Stimulated activated naive CD8-positive, alpha-beta T cell treated with anti-CD3 and anti-CD28 coated beads, Interleukin-15, Interleukin-2, amounts not matched to agents 100 ng/mL and 50 ng/mL, for 24 hours (primary cell): Measurements from ENCODE around the gene SMIM11.

Experiments
- H3K27ac Mint-ChIP-seq: one replicate; pipeline ENCODE4 v1.8.0; 2021; ENCODE audit warnings: mild to moderate bottlenecking, mixed read lengths
- H3K27me3 Mint-ChIP-seq: one replicate; pipeline ENCODE4 v1.8.0; 2021; ENCODE audit warnings: mixed read lengths
- H3K36me3 Mint-ChIP-seq: one replicate; pipeline ENCODE4 v1.8.0; 2021; ENCODE audit warnings: low read depth, mixed read lengths
- H3K4me1 Mint-ChIP-seq: one replicate; pipeline ENCODE4 v1.8.0; 2021; ENCODE audit warnings: low read depth, mixed read lengths
- H3K4me3 Mint-ChIP-seq: one replicate; pipeline ENCODE4 v1.8.0; 2021; ENCODE audit warnings: mild to moderate bottlenecking, mixed read lengths
- H3K9me3 Mint-ChIP-seq: one replicate; pipeline ENCODE4 v1.8.0; 2021; ENCODE audit warnings: mixed read lengths

The SMIM11 gene

GRCh38 chr21:34345091-34345871, 30.0 kb upstream of the SMIM11 start:
- H3K9me3 Mint-ChIP-seq = no peaks in the 10 kb centered on the region
- H3K27ac Mint-ChIP-seq = no peak overlapping the region
- no peaks in the 10 kb centered on the region for H3K36me3 Mint-ChIP-seq
- H3K27me3 Mint-ChIP-seq = no peaks in the 10 kb centered on the region
- H3K4me1 Mint-ChIP-seq = peaks cover 8% of the 10 kb centered on the region
- no peak overlapping the region for H3K4me3 Mint-ChIP-seq

GRCh38 chr21:34345892-34346291, 29.4 kb upstream of the SMIM11 start:
- Mint-ChIP-seq H3K27me3 (no peaks in the 10 kb centered on the region), H3K36me3 (no peaks in the 10 kb centered on the region), H3K9me3 (no peaks in the 10 kb centered on the region), H3K4me3 (no peak overlapping the region), H3K4me1 (peaks cover 3% of the 10 kb centered on the region), H3K27ac (no peak overlapping the region)

GRCh38 chr21:34348890-34349519, 26.3 kb upstream of the SMIM11 start:
- Mint-ChIP-seq H3K9me3 (no peaks in the 10 kb centered on the region), H3K4me1 (peaks cover 3% of the 10 kb centered on the region), H3K36me3 (no peaks in the 10 kb centered on the region), H3K27me3 (no peaks in the 10 kb centered on the region), H3K4me3 (no peak overlapping the region), H3K27ac (no peak overlapping the region)

GRCh38 chr21:34351786-34352241, 23.5 kb upstream of the SMIM11 start:
- no peak overlapping the region for H3K4me3 Mint-ChIP-seq

GRCh38 chr21:34352556-34352955, 22.8 kb upstream of the SMIM11 start:
- Mint-ChIP-seq H3K4me1 (peaks cover 3% of the 10 kb centered on the region), H3K27ac (no peak overlapping the region), H3K36me3 (no peaks in the 10 kb centered on the region), H3K4me3 (no peak overlapping the region), H3K9me3 (no peaks in the 10 kb centered on the region), H3K27me3 (peaks cover 14% of the 10 kb centered on the region)

More at GRCh38 chr21:34351786-34352241, 23.5 kb upstream of the SMIM11 start:
- Mint-ChIP-seq H3K27ac (no peak overlapping the region), H3K4me1 (peaks cover 3% of the 10 kb centered on the region), H3K9me3 (no peaks in the 10 kb centered on the region), H3K27me3 (peaks cover 14% of the 10 kb centered on the region), H3K36me3 (no peaks in the 10 kb centered on the region)

GRCh38 chr21:34353182-34353581, 22.1 kb upstream of the SMIM11 start:
- Mint-ChIP-seq H3K27me3 (peaks cover 14% of the 10 kb centered on the region), H3K4me1 (no peaks in the 10 kb centered on the region), H3K36me3 (no peaks in the 10 kb centered on the region), H3K4me3 (no peak overlapping the region), H3K9me3 (no peaks in the 10 kb centered on the region), H3K27ac (no peak overlapping the region)

- no peak overlapping the region for H3K27ac Mint-ChIP-seq
- no peaks in the 10 kb centered on the region for H3K36me3 Mint-ChIP-seq
- H3K9me3 Mint-ChIP-seq = peaks cover 3% of the 10 kb centered on the region
- no peaks in the 10 kb centered on the region for H3K4me1 Mint-ChIP-seq
- H3K4me3 Mint-ChIP-seq = no peak overlapping the region
- H3K27me3 Mint-ChIP-seq = peaks cover 25% of the 10 kb centered on the region
Measured at GRCh38 chr21:34354836-34355235, 20.5 kb upstream of the SMIM11 start.

- Mint-ChIP-seq H3K4me1 (no peaks in the 10 kb centered on the region), H3K4me3 (no peak overlapping the region), H3K27ac (no peak overlapping the region), H3K36me3 (no peaks in the 10 kb centered on the region), H3K9me3 (peaks cover 3% of the 10 kb centered on the region), H3K27me3 (peaks cover 29% of the 10 kb centered on the region)
Measured at GRCh38 chr21:34355570-34355969, 19.7 kb upstream of the SMIM11 start.

GRCh38 chr21:34357889-34358288, 17.4 kb upstream of the SMIM11 start:
- no peak overlapping the region for H3K4me3 Mint-ChIP-seq
- peaks cover 3% of the 10 kb centered on the region for H3K9me3 Mint-ChIP-seq
- no peaks in the 10 kb centered on the region for H3K36me3 Mint-ChIP-seq
- peaks cover 38% of the 10 kb centered on the region for H3K27me3 Mint-ChIP-seq
- H3K4me1 Mint-ChIP-seq = peaks cover 8% of the 10 kb centered on the region
- no peak overlapping the region for H3K27ac Mint-ChIP-seq

GRCh38 chr21:34358866-34359265, 16.4 kb upstream of the SMIM11 start:
- Mint-ChIP-seq H3K4me1 (peaks cover 8% of the 10 kb centered on the region), H3K9me3 (peaks cover 3% of the 10 kb centered on the region), H3K4me3 (no peak overlapping the region), H3K36me3 (no peaks in the 10 kb centered on the region), H3K27ac (no peak overlapping the region), H3K27me3 (peaks cover 38% of the 10 kb centered on the region)

- Mint-ChIP-seq H3K4me1 (peaks cover 8% of the 10 kb centered on the region), H3K9me3 (peaks cover 3% of the 10 kb centered on the region), H3K27ac (no peak overlapping the region), H3K27me3 (peaks cover 32% of the 10 kb centered on the region), H3K36me3 (no peaks in the 10 kb centered on the region), H3K4me3 (no peak overlapping the region)
Measured at GRCh38 chr21:34360488-34361241, 14.6 kb upstream of the SMIM11 start.

GRCh38 chr21:34362136-34362444, 13.2 kb upstream of the SMIM11 start:
- Mint-ChIP-seq H3K27ac (no peak overlapping the region), H3K4me3 (no peak overlapping the region), H3K9me3 (peaks cover 3% of the 10 kb centered on the region), H3K36me3 (no peaks in the 10 kb centered on the region), H3K4me1 (peaks cover 8% of the 10 kb centered on the region), H3K27me3 (peaks cover 23% of the 10 kb centered on the region)

GRCh38 chr21:34362670-34363069, 12.6 kb upstream of the SMIM11 start:
- Mint-ChIP-seq H3K27ac (no peak overlapping the region), H3K9me3 (peaks cover 3% of the 10 kb centered on the region), H3K36me3 (no peaks in the 10 kb centered on the region), H3K4me3 (no peak overlapping the region), H3K4me1 (peaks cover 8% of the 10 kb centered on the region), H3K27me3 (peaks cover 23% of the 10 kb centered on the region)

- Mint-ChIP-seq H3K4me1 (peaks cover 8% of the 10 kb centered on the region), H3K36me3 (no peaks in the 10 kb centered on the region), H3K4me3 (no peak within 1 kb of the TSS), H3K27me3 (peaks cover 21% of the 10 kb centered on the region), H3K27ac (no peak within 1 kb of the TSS), H3K9me3 (peaks cover 2% of the 10 kb centered on the region)
Measured at GRCh38 chr21:34363733-34364132, 11.6 kb upstream of the SMIM11 start, which contains the start of gene KCNE2. Gene KCNE2, plus strand, starts transcription at chr21:34364006. Its CDS starts 6,473 bp downstream, at chr21:34370479.

GRCh38 chr21:34364921-34365320, 10.4 kb upstream of the SMIM11 start:
- H3K27ac Mint-ChIP-seq = no peak overlapping the region
- peaks cover 17% of the 10 kb centered on the region for H3K27me3 Mint-ChIP-seq
- H3K4me3 Mint-ChIP-seq = no peak overlapping the region
- H3K9me3 Mint-ChIP-seq = no peaks in the 10 kb centered on the region
- no peaks in the 10 kb centered on the region for H3K36me3 Mint-ChIP-seq
- peaks cover 8% of the 10 kb centered on the region for H3K4me1 Mint-ChIP-seq
